Glomerular endothelial cell (primary cell): Measurements from ENCODE around the gene ABCC9. TPM values are rescaled to one million over a fixed set of nuclear protein-coding genes. Genes with fewer than 3 reads are reported as not detected.

Experiments used
- DNase-seq: peaks from one replicate; pipeline ENCODE4 v3.0.0-alpha.2; 2011; ENCODE audit warnings: low read depth, low spot score; ENCODE audit errors: extremely low read depth
- total RNA-seq: library from RNA; depleted of rRNA; stranded (reverse); fragments of >200 nt; gene quantifications from 2 replicates; pipeline ENCODE4 v1.2.3, GENCODE V29; 2015

Gene ABCC9
- total RNA-seq, 1 donor from 2014 or later = 1.1 TPM

GRCh38 chr12:21780786-21781185 is 160.4 kb downstream of the ABCC9 start:
- no peak for DNase-seq

GRCh38 chr12:21776175-21776574 is 165.1 kb downstream of the ABCC9 start:
- DNase-seq = no peak

- DNase-seq = no peak
Measured at GRCh38 chr12:21775133-21775820, 165.9 kb downstream of the ABCC9 start.

- DNase-seq = no peak
Measured at GRCh38 chr12:21774358-21775132, 166.7 kb downstream of the ABCC9 start, which contains the start of gene KCNJ8. Gene KCNJ8 (minus strand): TSS chr12:21774706. CDS start chr12:21773616, 1,090 bp downstream.

- no peak for DNase-seq
Measured at GRCh38 chr12:21773806-21774205, 167.4 kb downstream of the ABCC9 start.

GRCh38 chr12:21773263-21773741 is 167.9 kb downstream of the ABCC9 start:
- no peak for DNase-seq

- no peak for DNase-seq
Measured at GRCh38 chr12:21771311-21771710, 169.9 kb downstream of the ABCC9 start.

- DNase-seq = no peak
Measured at GRCh38 chr12:21769307-21769706, 171.9 kb downstream of the ABCC9 start.

- DNase-seq = no peak
Measured at GRCh38 chr12:21766403-21766802, 174.8 kb downstream of the ABCC9 start.

- no peak for DNase-seq
Measured at GRCh38 chr12:21764950-21765349, 176.3 kb downstream of the ABCC9 start.

GRCh38 chr12:21764065-21764464 is 177.2 kb downstream of the ABCC9 start:
- no peak for DNase-seq

GRCh38 chr12:21763531-21763930 is 177.7 kb downstream of the ABCC9 start:
- DNase-seq = no peak

- DNase-seq = no peak
Measured at GRCh38 chr12:21759737-21760136, 181.5 kb downstream of the ABCC9 start.

- DNase-seq = no peak
Measured at GRCh38 chr12:21757735-21758134, 183.5 kb downstream of the ABCC9 start.

- no peak for DNase-seq
Measured at GRCh38 chr12:21756699-21757098, 184.5 kb downstream of the ABCC9 start.

GRCh38 chr12:21751517-21751916 is 189.7 kb downstream of the ABCC9 start:
- DNase-seq = no peak

Other genes with a start within 250 kb of the ABCC9 start
- gene KCNJ8, start 166.7 kb downstream of the ABCC9 start, total RNA-seq = 0.10 and 0.41 TPM in 2 replicates
- gene CMAS, start 104.8 kb upstream of the ABCC9 start, total RNA-seq = 32.7 and 46.5 TPM in 2 replicates